GM18858 (cell line): ENCODE data around the gene CACNA2D4.

ENCODE experiments used
- ATAC-seq: cut with Tn5 transposase; IDR thresholded peaks from one replicate; pipeline ENCODE4 v1.9.1; 2021; ENCODE audit not compliant: unreplicated experiment

The CACNA2D4 gene

DNA sequence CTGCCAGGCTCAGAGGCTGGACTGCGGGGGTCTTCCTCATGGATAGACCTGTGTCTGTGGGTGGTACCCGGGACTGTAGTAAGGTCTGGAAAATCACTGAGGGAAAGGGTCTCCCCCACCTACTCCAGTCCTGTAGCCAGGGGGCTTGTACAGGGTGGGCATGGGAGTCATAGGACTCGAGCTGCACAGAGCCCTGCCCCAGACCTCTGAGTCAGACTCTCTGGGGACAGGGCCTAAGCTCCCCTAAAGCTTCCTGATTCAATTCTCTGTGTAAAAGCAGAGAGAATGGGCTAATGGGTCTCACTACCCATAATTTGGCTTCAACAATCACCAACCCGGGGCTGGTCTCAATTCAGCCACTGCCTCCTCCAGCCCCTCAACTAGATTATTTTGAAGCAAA, 71.0 kb downstream of the CACNA2D4 start:
- ATAC-seq = no peak

DNA sequence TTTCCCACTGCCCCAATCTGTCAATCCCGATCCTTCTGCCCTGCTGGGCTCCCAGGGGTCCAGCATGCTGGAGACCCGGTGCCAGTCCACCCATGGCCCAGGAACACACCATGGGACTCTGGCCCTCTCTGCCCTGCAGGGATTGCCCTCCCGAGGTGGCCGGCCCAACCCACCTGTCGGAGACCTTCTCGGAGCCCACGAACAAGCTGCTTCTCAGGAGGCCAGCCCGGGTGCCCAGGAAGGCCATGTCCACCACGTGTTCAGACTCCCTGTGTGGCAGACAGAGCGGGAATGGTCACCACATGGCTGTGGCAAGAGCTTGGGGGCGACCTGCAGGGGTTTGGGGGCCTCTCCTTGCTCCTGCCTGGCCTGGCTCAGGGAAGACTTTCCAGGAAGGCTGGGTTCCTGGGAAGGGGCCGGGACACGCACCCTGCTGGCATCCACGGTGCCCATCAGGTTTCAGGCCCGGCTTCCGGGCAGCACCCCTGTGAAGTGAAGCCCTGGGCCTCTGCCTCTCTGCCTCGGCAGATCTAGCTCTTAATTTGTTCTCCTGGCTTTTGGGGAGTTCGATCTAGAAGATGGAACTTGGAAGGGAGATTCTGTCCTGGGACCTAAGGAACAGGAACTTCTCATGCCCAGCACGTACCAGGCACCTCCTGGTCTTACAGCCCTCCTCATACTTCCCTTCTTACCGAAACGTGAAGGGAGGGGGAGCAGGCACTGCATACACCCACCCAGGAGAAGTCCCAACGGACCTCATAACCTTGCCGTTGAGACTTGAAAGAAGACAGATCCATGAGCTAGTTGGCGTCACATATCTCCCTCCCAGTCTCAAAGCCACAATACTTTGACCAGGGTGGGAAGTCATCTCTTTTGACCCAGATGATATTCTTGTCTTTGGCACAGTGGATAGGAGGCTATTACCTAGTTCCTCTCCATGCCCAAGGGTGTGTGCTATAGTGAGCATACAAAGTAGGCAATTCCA, 71.7 kb downstream of the CACNA2D4 start:
- no peak for ATAC-seq

DNA sequence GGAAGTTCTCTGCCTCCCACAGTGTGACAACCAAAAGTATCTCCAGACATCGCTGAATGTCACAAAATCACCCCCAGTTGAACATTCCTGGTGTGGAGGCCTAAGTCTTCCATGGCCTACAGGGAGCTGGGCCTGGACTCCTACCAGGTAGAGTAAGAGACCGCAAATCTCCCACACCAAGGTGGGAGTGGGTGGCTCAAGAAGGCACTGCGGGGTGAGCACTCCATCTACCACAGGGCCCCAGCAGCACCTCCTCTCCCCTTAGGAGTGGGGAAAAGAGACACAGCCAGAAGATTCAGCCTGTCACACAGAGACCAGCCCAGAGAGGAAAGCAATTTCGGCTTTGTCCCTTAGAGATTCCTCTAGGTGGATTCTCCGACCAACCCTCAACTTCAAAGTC, 72.6 kb downstream of the CACNA2D4 start:
- ATAC-seq = no peak

DNA sequence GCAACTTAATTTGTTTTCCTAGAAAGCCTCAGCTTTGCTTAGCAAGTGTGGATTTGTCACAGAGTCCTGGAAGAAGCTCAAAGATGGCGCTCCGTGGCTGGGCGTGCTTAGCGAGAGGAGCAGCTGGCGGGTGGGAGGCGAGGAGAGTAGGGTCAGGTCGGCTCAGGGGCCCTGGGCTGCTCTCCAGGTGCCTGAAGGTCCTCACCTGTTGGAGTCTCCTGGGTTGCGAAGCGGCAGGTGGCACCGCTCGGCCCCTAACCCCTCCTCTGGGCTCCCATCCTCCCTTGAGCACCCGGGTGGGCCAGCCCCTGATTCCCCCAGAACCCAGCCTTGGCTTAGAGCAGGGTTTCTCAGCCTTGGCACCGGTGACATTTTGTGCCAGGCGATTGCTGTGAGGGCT, 73.0 kb downstream of the CACNA2D4 start:
- ATAC-seq = no peak

DNA sequence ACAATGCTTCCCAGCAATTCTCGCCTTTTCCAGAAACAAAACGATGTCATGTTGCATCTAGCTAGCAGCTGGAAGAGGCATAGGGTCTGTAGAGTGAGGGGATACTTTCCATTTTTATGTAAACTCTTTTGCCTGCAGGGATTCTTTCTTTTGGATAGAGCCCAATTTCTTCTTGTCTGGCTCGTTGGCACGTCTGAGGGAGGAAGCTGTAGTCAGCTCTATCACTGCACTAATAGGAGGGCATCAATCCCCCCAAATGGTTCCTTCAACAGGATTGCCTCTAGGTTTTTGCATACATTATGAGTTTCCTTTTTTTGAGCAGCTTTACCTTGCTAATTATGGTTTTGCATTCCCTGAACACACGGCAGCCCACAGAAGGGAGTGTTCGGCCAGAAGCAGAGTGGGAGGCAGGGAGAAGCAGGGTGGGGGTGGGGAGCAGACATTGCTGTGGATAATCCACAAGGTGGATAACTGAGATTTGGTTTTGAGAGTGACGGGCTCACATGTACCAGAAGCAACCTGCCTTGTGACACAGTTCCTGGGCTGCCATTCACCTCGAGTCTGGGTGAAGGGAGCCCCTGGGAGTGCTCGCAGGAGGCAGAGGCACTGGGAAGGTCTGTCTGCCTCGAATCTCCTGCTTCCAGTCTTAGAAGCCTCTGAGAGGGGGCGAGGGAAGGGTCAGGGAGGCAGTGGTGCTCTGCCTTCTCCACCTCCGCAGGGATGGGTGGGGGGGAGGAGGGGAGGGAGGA, 73.6 kb downstream of the CACNA2D4 start:
- ATAC-seq = no peak

DNA sequence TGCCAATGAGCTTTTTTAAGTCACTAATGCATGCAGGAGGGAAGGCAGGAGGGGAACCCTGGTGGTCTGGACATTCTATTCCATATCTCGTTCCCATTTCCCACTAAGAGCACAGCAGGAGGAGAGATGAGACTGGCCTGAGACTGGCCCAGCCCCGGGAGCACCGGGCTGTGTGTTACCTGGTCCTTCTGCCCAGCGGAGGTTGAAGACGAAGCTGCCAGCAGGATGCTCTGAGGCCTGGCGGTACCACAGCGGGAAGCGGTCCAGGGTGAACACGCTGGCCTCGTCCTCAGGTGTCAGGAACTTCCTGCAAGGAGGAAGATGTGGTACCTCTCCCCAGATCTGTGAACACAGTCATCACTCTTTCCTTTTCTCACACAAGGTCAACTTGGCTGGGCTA, 74.2 kb downstream of the CACNA2D4 start:
- ATAC-seq = no peak

DNA sequence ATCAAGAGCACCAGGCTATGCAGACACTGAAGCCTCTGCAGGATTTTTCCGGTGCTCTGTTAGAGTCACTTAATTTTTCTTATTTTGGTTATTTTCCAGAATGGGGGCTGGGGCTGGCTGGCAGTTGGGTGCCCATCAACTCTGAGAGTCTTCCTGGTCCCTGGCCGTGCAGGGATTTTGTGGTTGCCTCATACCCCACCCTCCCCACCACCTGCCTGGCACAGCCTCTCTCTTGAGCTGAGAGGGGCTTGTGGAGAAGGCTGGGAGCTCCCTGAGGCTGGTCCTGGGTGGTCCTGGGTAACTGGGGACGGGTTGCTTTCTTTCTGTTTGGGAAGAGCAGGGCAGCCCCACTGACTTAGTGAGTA, 74.8 kb downstream of the CACNA2D4 start:
- no peak for ATAC-seq

DNA sequence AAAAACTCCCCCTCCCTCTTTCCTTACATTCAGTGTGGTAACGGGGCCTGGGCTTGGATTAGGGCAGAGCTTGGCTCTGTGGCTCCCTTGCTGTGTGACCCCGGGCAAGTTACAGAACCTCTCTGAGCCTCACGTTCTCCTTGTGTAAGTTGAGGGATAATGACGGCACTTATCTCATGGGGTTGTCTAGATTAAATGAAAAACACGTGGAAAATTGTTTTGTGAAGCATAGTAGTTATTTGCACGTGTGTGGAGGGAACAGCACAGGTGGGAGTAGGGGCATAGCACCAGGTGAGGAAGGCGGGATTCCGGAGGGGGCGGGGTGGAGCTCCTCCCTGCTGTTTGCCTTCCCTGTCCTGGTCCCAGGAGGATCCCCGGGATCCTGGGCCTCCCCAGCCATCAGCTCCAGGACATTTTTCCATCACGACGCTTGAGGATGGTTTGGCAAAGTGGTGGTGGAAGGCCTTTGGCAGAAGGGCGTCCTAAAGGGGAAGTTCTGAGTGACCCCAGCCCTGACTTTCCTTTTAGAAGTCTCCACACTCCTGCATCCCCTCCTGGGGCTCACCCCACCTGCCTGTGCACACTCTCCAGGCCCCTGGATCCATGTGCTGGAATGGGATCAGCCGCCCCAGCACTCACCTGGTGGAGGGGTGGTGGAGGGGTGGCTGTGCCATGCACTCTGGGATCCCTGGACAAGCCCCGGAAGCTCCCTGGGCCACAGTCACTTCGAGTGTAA, 75.4 kb downstream of the CACNA2D4 start:
- ATAC-seq = no peak

DNA sequence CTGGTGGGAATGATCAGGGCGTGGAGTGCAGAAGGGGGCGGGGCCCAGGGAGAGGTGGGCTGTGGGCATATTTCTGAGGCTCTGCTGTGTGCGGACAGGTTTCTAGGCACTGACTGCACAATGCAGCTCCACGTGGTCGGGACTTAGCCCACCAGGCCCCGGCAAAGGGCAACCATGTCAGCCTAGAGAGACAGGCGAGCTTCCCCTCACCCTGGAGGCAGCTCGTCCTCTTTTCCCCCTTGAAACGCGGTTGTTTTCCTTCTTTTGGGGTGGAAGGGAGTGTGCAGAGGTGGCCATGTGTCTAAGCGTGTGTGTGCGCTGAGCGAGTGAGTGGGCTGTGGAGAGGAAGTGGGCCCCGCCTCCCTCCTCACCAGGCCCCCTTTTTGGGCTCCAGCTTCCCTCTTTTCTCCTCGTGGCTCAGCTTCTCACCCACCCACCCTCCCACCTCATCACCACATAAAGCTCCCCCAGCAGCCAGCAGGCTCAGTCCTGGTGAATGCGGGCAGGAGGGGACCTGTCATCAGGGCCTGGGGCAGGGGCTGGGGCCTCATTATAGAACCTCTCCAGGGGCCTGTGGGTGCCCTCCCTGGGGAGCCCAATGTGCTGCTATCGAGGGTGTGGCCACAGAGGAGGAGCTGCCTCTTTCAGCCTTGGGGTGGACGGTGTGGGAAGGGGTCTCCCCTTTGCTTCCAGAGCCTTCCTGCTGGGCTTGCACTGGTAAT, 76.1 kb downstream of the CACNA2D4 start:
- no peak for ATAC-seq

DNA sequence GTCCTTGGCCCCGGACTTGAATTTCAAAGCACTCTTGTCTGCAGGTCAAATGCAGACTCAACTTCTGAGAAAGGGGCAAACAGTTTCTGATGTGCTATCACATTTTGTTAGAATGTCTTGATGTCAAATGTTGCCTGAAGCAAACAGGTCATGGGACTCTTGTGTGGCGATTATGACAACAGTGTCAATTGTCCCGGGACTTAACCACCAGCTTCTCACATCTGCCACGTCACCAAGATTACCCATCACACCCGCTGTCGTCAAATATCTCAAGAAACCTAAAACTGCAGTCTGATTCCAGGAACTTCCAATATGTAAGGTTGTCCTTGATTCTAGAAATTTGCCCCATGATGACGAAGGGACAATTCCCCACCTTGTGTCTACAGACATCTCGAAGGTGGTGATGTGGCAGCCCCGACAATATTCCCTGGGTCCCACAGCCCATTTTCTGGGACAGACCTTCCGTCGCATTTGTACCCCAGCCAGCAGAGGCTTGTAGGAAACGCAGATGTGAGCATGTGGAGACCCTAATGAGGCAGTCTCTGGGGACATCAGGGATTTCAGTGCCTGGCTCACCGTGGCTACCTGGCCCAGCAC, 76.8 kb downstream of the CACNA2D4 start:
- no peak for ATAC-seq

DNA sequence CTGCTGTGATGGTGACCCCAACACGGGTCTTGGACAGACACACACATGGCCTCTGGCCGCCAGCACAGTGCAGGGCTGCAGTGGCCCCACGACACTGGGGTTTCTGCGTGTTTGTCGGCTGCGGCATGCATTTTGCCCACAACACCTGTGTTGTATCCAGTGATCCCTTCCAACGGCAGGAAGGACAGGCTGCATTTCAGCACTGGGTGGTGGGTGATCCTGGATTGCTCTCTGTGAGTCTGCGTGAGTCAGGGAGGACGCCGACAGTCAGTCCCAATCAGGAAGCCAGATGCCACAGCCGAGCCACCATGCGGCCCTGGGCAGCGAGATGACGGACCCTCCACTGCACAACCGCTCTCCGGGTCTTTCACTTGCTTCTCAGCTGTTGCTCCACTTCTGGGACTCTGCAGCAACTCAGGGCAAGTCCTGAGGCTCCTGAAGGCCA, 77.4 kb downstream of the CACNA2D4 start:
- ATAC-seq = no peak

DNA sequence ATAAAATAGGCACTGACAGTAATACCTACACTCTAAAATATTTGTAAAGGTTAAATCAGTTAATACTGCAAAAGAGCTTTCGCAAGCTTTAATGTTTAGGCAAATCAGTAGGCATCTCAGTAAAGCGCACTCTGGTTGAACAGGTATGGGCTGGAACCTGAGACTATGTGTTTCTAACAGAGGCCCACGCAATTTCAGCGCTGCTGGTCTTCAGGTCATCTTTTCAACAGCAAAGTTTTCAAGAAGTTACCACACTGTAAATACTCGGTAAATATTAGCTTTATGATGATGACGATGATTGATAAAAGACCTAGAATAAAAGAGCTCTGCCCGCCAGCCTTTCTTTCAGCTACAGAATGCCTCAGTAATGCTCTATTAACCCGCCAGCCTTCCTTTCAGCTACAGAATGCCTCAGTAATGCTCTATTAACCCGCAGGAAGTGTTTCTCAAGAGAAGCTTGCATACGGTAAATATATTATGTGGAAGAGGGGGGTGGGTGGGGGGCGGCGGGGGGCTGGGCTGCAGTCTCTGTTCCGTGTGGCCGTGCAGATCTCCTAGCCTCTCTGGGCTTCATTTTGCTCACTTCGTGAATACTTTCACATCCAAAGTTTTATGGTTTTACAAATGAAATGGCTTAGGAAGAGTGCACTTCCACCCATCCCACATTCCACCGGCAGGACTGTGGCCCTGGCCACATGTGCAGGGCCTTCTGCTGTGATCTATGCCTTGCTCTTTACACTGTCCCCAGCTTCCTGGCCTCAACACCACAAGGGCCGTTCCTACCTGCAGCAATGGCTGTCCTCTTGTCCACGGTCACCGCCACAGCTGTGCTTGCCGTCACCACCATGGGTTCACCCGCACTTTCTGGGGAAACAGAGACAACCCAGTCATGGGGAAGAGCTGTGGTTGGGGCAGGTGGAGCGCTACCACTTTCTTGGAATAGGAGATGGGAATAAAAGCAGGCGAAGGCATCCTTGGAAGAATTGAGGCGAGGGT, 78.2 kb downstream of the CACNA2D4 start:
- ATAC-seq = no peak

DNA sequence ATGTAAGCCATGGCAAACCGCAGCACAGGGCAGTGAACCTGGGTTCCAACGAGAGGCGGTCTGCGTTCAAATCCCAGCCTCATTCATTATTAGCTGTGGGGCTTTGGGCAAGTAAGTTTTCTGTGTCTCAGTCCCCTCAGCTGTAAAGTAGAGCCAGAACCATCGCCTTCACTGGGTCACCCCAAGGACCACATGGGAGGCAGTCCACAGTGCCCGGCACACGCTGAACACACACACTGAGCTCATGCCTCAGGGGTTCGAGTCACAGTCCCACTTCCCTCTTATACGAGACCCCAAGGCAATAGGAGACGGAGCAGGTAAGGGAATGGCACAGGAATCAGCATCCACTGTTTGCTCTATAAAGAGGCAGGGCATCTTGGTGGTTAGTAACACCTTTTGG, 79.0 kb downstream of the CACNA2D4 start:
- ATAC-seq = no peak

DNA sequence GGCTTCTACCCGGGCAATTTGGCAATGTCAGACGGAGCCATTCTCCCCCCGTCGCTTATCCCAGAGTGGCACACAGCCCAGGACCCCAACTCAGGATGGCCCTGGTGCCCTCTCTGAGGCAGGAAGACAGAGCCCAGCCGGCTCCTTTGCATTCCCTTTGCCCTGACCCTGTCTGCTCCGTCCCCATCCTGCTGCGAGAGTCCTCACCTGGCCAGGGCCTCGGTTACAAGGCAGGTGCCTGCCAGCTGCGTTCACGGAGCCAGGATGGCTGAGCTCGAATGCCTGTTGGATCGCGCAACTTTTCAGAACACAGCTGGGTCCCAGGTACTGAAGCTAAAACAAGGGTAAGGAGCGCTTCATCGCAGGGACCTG, 79.5 kb downstream of the CACNA2D4 start:
- no peak for ATAC-seq

DNA sequence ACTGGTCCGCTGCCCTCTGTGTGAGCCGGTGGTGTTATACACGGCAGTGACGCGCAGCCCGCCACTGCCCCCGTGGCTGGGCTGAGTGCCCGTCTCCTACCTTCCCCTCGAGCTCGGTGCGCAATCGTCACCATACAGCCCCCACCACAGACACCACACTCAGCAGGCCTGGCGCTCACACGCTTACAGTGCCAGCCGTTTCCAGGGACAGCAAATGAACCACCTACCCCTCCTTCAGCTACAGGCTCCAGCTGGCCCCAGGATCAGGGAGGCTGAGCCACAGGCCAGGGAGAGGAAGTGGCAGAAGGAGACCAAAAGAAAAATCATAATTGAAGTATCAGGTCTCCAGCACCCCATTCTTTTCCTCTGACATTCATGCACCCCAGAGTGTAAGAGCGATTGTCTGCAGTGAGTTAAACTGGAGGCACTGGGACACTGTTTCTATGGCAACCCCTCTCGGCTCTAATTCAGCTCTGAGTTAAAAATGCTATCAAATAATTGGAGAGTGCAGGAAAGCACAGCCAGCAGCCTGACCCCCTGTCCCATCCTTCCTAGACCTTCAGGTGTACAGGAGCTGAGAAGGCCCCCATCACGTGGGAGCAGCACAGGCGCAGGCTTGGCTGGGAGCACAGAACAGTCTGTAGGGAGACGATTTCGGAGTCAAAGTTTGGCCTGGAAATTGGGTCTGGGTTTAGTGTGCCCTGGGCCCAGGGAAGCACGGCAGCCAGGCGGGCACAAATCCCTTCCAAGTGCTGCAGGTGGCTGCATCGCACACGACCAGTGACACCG, 80.1 kb downstream of the CACNA2D4 start:
- ATAC-seq = no peak

DNA sequence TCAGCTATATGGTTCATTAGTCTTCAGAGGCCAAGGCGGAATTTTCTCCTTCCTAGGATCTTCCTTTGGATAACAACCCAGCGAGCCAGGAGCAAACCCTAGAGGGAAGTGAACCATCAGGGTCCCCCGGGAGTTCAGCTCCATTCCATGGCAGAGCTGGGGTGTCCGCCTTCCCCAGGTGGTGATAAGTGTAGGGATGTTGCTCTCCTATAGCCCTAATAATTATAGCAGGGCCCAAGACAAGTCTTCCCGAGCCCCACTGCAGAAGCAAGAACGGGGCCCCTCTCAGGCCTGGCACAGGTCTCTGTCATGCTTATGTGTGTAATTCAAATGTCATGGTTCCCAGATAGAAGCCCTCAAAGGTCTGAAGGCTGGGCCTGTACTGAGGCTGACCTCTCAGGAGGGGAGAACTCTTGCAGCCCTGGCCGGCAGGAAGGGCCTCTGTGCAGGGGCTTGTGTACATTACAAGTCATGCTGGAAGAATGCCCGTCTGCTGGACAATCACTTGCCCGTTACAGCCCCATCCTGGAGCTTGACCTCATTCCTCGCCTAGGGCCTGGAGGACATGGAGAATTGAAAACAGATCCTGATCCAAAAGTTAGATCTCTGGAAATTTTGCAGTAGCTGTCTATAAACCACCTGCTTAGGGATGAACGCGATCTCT, 80.8 kb downstream of the CACNA2D4 start:
- ATAC-seq = no peak

DNA sequence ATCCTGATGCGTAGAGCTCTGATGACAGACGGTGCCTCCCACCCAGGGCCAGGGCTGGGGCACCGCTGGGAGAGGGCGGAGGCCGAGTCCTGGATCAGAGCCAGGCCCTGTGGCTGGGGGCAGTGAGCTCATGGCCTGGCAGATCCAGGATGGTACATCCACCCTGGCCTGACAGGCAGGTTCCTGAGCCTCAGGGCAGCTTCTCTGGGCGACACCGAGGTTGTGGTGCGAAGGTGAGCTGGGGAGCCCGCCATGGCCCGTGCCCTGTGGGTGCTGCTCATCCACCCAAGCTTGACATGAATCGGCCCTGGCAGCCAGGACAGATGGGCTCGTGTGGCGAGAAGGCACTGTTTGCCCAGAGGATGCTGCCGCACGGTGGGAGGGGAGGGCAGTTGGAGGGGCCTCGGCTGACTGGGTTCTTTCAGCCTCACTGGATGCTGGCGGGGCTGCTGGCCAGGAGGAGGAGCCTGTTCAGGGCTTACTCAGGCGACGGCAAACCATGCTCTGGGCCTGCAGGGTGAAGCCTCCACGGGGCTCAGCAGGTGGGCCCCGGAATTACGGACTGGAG, 81.5 kb downstream of the CACNA2D4 start:
- no peak for ATAC-seq
